Thoracic aorta (tissue), 2 donors: ENCODE results near the gene CHRM1. TPM values are rescaled to one million over a fixed set of nuclear protein-coding genes. Genes with fewer than 3 reads are reported as not detected.
"Not testable (repeated sequence)": the region's sequence is repeated elsewhere in the genome, so short reads cannot be mapped to it uniquely, and the experiment has no call there.

ENCODE experiments used
- ATAC-seq: fragments of 150-250 bp; one replicate; pipeline ENCODE4 v1.8.0; 2017; ENCODE audit warnings: low read depth; ENCODE audit not compliant: insufficient number of reproducible peaks, low FRiP score
- DNase-seq: peaks from one replicate; pipeline ENCODE4 v3.0.0-alpha.2; 2020; ENCODE audit warnings: low spot score
- H3K27ac ChIP-seq, 2 donors: fragments of 200-600 bp; sonication (generic); 1 replicate in 1 of 2; 2 replicates in 1 of 2; pipeline ENCODE4 v1.5.1; 2016; ENCODE audit warnings: mild to moderate bottlenecking in 2 of 2, moderate library complexity in 2 of 2
- H3K27me3 ChIP-seq: fragments of 200-600 bp; sonication (generic); replicated peaks from 2 replicates; pipeline ENCODE4 v1.6.0; 2016; ENCODE audit warnings: mild to moderate bottlenecking; ENCODE audit not compliant: insufficient read depth
- H3K36me3 ChIP-seq: fragments of 200-600 bp; sonication (generic); one replicate; pipeline ENCODE4 v1.5.1; 2016
- H3K4me1 ChIP-seq, 2 donors: fragments of 200-600 bp; sonication (generic); 1 replicate in 1 of 2; 2 replicates in 1 of 2; pipeline versions ENCODE4 v1.5.1 to v1.6.0; 2016; ENCODE audit warnings: low read depth in 2 of 2, mild to moderate bottlenecking in 1 of 2; ENCODE audit not compliant: control insufficient read depth in 1 of 2
- H3K4me3 ChIP-seq: fragments of 200-600 bp; sonication (generic); 2 replicates; pipeline ENCODE4 v1.5.1; 2016; ENCODE audit warnings: mild to moderate bottlenecking
- H3K9me3 ChIP-seq: fragments of 200-600 bp; sonication (generic); 2 replicates; pipeline ENCODE4 v1.5.1; 2016
- CTCF ChIP-seq: fragments of 200-600 bp; sonication (generic); IDR thresholded peaks from one replicate; pipeline ENCODE4 v1.5.1; 2019; ENCODE audit warnings: antibody characterized with exemption
- total RNA-seq, 2 donors: library from RNA; depleted of rRNA; stranded (reverse); fragments of >200 nt; gene quantifications; one replicate each; pipeline versions ENCODE4 v1.1.0 to v1.2.3, GENCODE V29; 2016

Gene CHRM1
- total RNA-seq, 2 donors from 2014 or later = not detected

GRCh38 chr11:62863687-62864335, 57.4 kb downstream of the CHRM1 start:
- TF ChIP-seq CTCF = no peak

GRCh38 chr11:62861564-62862192, 59.5 kb downstream of the CHRM1 start:
- H3K27ac ChIP-seq, H3K27me3 ChIP-seq, H3K36me3 ChIP-seq, DNase-seq, H3K9me3 ChIP-seq, H3K4me3 ChIP-seq, H3K4me1 ChIP-seq, ATAC-seq: not testable (repeated sequence)

More at GRCh38 chr11:62863687-62864335, 57.4 kb downstream of the CHRM1 start:
- Histone ChIP-seq H3K4me1 (no peaks in the 10 kb centered on the region), H3K9me3 (no peaks in the 10 kb centered on the region), H3K4me3 (no peak overlapping the region), H3K27ac (no peak overlapping the region), H3K27me3 (no peaks in the 10 kb centered on the region), H3K36me3 (no peaks in the 10 kb centered on the region)
- ATAC-seq (no peak), DNase-seq (no peak)

- TF ChIP-seq CTCF = no peak
- Histone ChIP-seq H3K9me3 (no peaks in the 10 kb centered on the region), H3K27ac (no peak overlapping the region), H3K27me3 (no peaks in the 10 kb centered on the region), H3K4me3 (no peak overlapping the region), H3K36me3 (no peaks in the 10 kb centered on the region), H3K4me1 (peaks cover 5 to 7% of the 10 kb centered on the region in 2 donors)
- DNase-seq = no peak
- ATAC-seq = no peak
Observed at GRCh38 chr11:62860835-62861563, 60.2 kb downstream of the CHRM1 start.

GRCh38 chr11:62859281-62859703, 61.9 kb downstream of the CHRM1 start:
- not testable (repeated sequence) for H3K4me3 ChIP-seq, H3K27ac ChIP-seq, H3K27me3 ChIP-seq, H3K9me3 ChIP-seq, DNase-seq, H3K36me3 ChIP-seq, ATAC-seq
- H3K4me1 ChIP-seq = peaks cover 15 to 17% of the 10 kb centered on the region in 2 donors

Other genes starting within 250 kb of the CHRM1 start
- 1 to 10 TPM; 2.3 to 7.3 TPM for gene UQCC3, start 249.7 kb downstream of the CHRM1 start, total RNA-seq
- gene LBHD1, start 249.1 kb downstream of the CHRM1 start, total RNA-seq = 1 to 10 TPM; 3.7 to 7.8 TPM
- gene UBXN1, start 242.3 kb downstream of the CHRM1 start, total RNA-seq = 100 to 1,000 TPM in 1 of 2 donors, 10 to 100 TPM in 1; 88.6 to 159 TPM
- 10 to 100 TPM; 10.5 to 22.5 TPM for gene LRRN4CL, start 231.8 kb downstream of the CHRM1 start, total RNA-seq
- 10 to 100 TPM; 14.0 to 50.9 TPM for gene BSCL2, start 213.9 kb downstream of the CHRM1 start, total RNA-seq
- gene GNG3, start 213.7 kb downstream of the CHRM1 start, total RNA-seq = not detected
- gene HNRNPUL2, start 193.9 kb downstream of the CHRM1 start, total RNA-seq = 10 to 100 TPM; 21.3 to 41.8 TPM
- gene TTC9C, start 192.9 kb downstream of the CHRM1 start, total RNA-seq = 10 to 100 TPM in 1 of 2 donors, 1 to 10 TPM in 1; 9.1 to 14.5 TPM
- gene ZBTB3, start 167.2 kb downstream of the CHRM1 start, total RNA-seq = 1 to 10 TPM; 6.2 to 7.6 TPM
- 10 to 100 TPM; 37.0 to 54.4 TPM for gene POLR2G, start 159.8 kb downstream of the CHRM1 start, total RNA-seq
- 10 to 100 TPM; 18.5 to 22.2 TPM for gene TAF6L, start 150.0 kb downstream of the CHRM1 start, total RNA-seq
- gene TMEM179B, start 134.0 kb downstream of the CHRM1 start, total RNA-seq = 10 to 100 TPM; 45.6 to 70.8 TPM
- 10 to 100 TPM; 11.1 to 30.2 TPM for gene TMEM223, start 129.4 kb downstream of the CHRM1 start, total RNA-seq
- 100 to 1,000 TPM in 1 of 2 donors, 10 to 100 TPM in 1; 82.9 to 109 TPM for gene NXF1, start 115.9 kb downstream of the CHRM1 start, total RNA-seq
- 10 to 100 TPM; 32.0 to 46.8 TPM for gene STX5, start 89.3 kb downstream of the CHRM1 start, total RNA-seq
- not detected for gene TEX54, start 88.5 kb downstream of the CHRM1 start, total RNA-seq
- gene WDR74, start 81.8 kb downstream of the CHRM1 start, total RNA-seq = 10 to 100 TPM; 19.8 to 55.2 TPM
- 100 to 1,000 TPM; 138 to 739 TPM for gene SLC3A2, start 40.5 kb downstream of the CHRM1 start, total RNA-seq
- not detected for gene SLC22A6, start 63.6 kb upstream of the CHRM1 start, total RNA-seq
- gene SLC22A8, start 94.5 kb upstream of the CHRM1 start, total RNA-seq = not detected
- not detected for gene SLC22A24, start 222.9 kb upstream of the CHRM1 start, total RNA-seq